ENCODE measurements around the gene DUSP15.
A peak's percentile ranks its signal among the peaks of the same experiment; 100 is the strongest.

The DUSP15 gene

DNA sequence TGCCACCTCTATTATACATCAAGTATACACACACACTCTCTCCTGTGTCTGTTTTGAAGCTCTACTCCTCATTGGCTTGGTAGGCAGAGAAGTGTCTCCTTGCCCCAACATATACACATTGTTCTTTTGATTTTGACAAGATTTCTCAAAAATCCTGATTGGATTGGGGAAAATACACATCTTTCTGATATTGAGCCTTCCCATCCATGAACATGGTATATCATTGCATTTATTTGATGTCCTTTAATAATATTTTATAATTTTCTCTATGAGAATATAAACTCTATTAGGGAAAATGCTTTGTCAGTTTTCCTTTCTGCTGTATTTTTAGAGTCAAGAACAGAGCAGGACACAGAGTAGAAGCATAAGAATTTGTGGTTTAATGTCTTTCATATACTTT is 7.4 kb upstream of the DUSP15 start:
- Histone ChIP-seq H3K9ac (ENCODE audit: low read depth, low read length, poor library complexity) (no peak overlapping the region), H4K8ac (ENCODE audit: low read depth, low read length) (no peak overlapping the region), H3K9me3 (replicated peaks in 1 of 2; ENCODE audit: control insufficient read depth in 2 of 2, insufficient read depth in 1 of 2, low read depth in 1 of 2, low read length in 2 of 2) (no peaks in the 10 kb centered on the region), H3K36me3 (replicated peaks in 1 of 2; ENCODE audit: control insufficient read depth in 2 of 2, insufficient read depth in 2 of 2, low read length in 2 of 2) (peaks cover 0 to 20% of the 10 kb centered on the region in 2 donors), H2BK120ac (ENCODE audit: low read depth, low read length) (no peak overlapping the region), H2BK15ac (ENCODE audit: low read length) (no peak overlapping the region), H3K18ac (ENCODE audit: low read length) (no peak overlapping the region), H3K23ac (ENCODE audit: low read depth, low read length, poor library complexity) (no peak overlapping the region), H3K4me2 (ENCODE audit: insufficient read depth, low read length, poor library complexity, severe bottlenecking) (no peak overlapping the region), H3K4me1 (ENCODE audit: control insufficient read depth in 2 of 2, insufficient read depth in 1 of 2, low read depth in 1 of 2, low read length in 2 of 2) (no peaks in the 10 kb centered on the region), H2BK5ac (ENCODE audit: low read length) (no peak overlapping the region), H4K91ac (ENCODE audit: low read depth, low read length, poor library complexity) (no peak overlapping the region), H3K4me3 (ENCODE audit: low read length in 2 of 2) (no peak overlapping the region), H3K79me1 (ENCODE audit: low read depth, low read length) (no peaks in the 10 kb centered on the region), H3K27me3 (ENCODE audit: control insufficient read depth in 3 of 3, insufficient read depth in 3 of 3, low read depth in 1 of 3, low read length in 3 of 3) (peaks cover 0 to 4% (median 0%) of the 10 kb centered on the region in 3 experiments), H2AFZ (ENCODE audit: low read length) (no peak overlapping the region), H2BK12ac (ENCODE audit: low read length) (no peak overlapping the region), H2AK5ac (ENCODE audit: low read depth, low read length) (no peak overlapping the region), H3K27ac (replicated peaks; ENCODE audit: low read length) (no peak overlapping the region), H3K14ac (ENCODE audit: low read length) (no peak overlapping the region), H3K4ac (ENCODE audit: low read length) (no peak overlapping the region)
- no peak for DNase-seq (ENCODE audit: low spot score)

DNA sequence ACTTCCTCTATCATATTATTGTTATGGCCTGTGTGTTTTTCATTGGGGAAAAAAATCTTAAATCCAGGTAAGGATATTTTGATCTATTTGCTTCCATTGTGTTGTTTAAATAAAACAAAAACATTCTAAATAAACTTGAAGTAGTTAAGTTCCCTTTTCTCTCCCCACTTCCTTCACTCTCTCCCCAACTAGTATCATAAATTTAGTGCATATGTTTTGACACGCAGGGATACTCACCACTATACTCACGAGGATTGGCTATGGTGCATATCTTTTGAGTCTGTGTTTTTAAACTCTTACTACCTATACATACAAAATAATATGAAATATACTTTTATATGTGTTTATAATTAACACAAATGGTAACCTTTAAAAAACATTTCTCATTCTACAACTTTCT is 5.3 kb upstream of the DUSP15 start:
- WGBS, 2 donors (ENCODE audit: extremely low coverage in 2 of 2, insufficient read length in 2 of 2, insufficient replicate concordance in 1 of 2), result no CpG with 5 or more reads among the region's 2 CpGs
- Histone ChIP-seq H3K4me2 (ENCODE audit: insufficient read depth, low read length, poor library complexity, severe bottlenecking) (no peak overlapping the region), H2BK5ac (ENCODE audit: low read length) (no peak overlapping the region), H4K8ac (ENCODE audit: low read depth, low read length) (no peak overlapping the region), H3K4ac (ENCODE audit: low read length) (no peak overlapping the region), H3K27me3 (ENCODE audit: control insufficient read depth in 3 of 3, insufficient read depth in 3 of 3, low read depth in 1 of 3, low read length in 3 of 3) (peaks cover 0 to 11% (median 2%) of the 10 kb centered on the region in 3 experiments), H2AFZ (ENCODE audit: low read length) (no peak overlapping the region), H4K91ac (ENCODE audit: low read depth, low read length, poor library complexity) (no peak overlapping the region), H3K14ac (ENCODE audit: low read length) (no peak overlapping the region), H3K9me3 (replicated peaks in 1 of 2; ENCODE audit: control insufficient read depth in 2 of 2, insufficient read depth in 1 of 2, low read depth in 1 of 2, low read length in 2 of 2) (peaks cover 0 to 1% of the 10 kb centered on the region in 2 donors), H3K18ac (ENCODE audit: low read length) (no peak overlapping the region), H2AK5ac (ENCODE audit: low read depth, low read length) (no peak overlapping the region), H3K27ac (replicated peaks; ENCODE audit: low read length) (no peak overlapping the region), H3K79me1 (ENCODE audit: low read depth, low read length) (no peaks in the 10 kb centered on the region), H3K4me1 (ENCODE audit: control insufficient read depth in 2 of 2, insufficient read depth in 1 of 2, low read depth in 1 of 2, low read length in 2 of 2) (peaks cover 0 to 3% of the 10 kb centered on the region in 2 donors), H3K36me3 (replicated peaks in 1 of 2; ENCODE audit: control insufficient read depth in 2 of 2, insufficient read depth in 2 of 2, low read length in 2 of 2) (peaks cover 0 to 20% of the 10 kb centered on the region in 2 donors), H3K4me3 (ENCODE audit: low read length in 2 of 2) (no peak overlapping the region), H3K23ac (ENCODE audit: low read depth, low read length, poor library complexity) (no peak overlapping the region), H3K9ac (ENCODE audit: low read depth, low read length, poor library complexity) (no peak overlapping the region), H2BK12ac (ENCODE audit: low read length) (no peak overlapping the region), H2BK120ac (ENCODE audit: low read depth, low read length) (no peak overlapping the region), H2BK15ac (ENCODE audit: low read length) (no peak overlapping the region)
- no peak for DNase-seq (ENCODE audit: low spot score)

DNA sequence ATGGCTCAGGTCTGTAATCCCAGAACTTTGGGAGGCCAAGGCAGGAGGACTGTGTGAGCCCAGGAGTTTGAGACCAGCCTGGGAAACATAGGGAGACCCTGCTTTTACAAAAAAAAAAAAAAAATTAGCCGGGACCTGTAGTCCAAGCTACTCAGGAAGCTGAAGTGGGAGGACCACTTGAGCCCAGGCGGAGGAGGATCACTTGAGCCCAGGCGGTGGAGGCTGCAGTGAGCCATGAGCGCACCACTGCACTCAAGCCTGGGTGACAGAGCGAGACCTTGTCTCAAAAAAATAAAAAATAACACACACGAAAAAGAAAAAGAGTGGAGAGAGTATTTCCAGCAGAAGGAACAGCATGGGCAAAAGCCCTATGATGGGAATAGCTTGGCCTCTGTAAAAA is 2.1 kb upstream of the DUSP15 start:
- H3K14ac ChIP-seq (ENCODE audit: low read length), result no peak overlapping the region
- peaks cover 0 to 30% (median 5%) of the 10 kb centered on the region in 3 experiments for H3K27me3 ChIP-seq (ENCODE audit: control insufficient read depth in 3 of 3, insufficient read depth in 3 of 3, low read depth in 1 of 3, low read length in 3 of 3)
- H3K4me2 ChIP-seq (ENCODE audit: insufficient read depth, low read length, poor library complexity, severe bottlenecking), result no peak overlapping the region
- H3K9ac ChIP-seq (ENCODE audit: low read depth, low read length, poor library complexity), result no peak overlapping the region
- no peak overlapping the region for H4K91ac ChIP-seq (ENCODE audit: low read depth, low read length, poor library complexity)
- H3K79me1 ChIP-seq (ENCODE audit: low read depth, low read length), result no peaks in the 10 kb centered on the region
- DNase-seq (ENCODE audit: low spot score), result no peak
- H2BK15ac ChIP-seq (ENCODE audit: low read length), result no peak overlapping the region
- no CpG with 5 or more reads among the region's 6 CpGs for WGBS, 2 donors (ENCODE audit: extremely low coverage in 2 of 2, insufficient read length in 2 of 2, insufficient replicate concordance in 1 of 2)
- H3K27ac ChIP-seq (replicated peaks; ENCODE audit: low read length), result no peak overlapping the region
- no peak overlapping the region for H2AK5ac ChIP-seq (ENCODE audit: low read depth, low read length)
- H2BK5ac ChIP-seq (ENCODE audit: low read length), result no peak overlapping the region
- H3K4me1 ChIP-seq (ENCODE audit: control insufficient read depth in 2 of 2, insufficient read depth in 1 of 2, low read depth in 1 of 2, low read length in 2 of 2), result peaks cover 5 to 12% of the 10 kb centered on the region in 2 donors
- H3K4ac ChIP-seq (ENCODE audit: low read length), result no peak overlapping the region
- H3K9me3 ChIP-seq (replicated peaks in 1 of 2; ENCODE audit: control insufficient read depth in 2 of 2, insufficient read depth in 1 of 2, low read depth in 1 of 2, low read length in 2 of 2), result peaks cover 0 to 1% of the 10 kb centered on the region in 2 donors
- H3K4me3 ChIP-seq (ENCODE audit: low read length in 2 of 2), result no peak overlapping the region
- no peak overlapping the region for H3K18ac ChIP-seq (ENCODE audit: low read length)
- no peak overlapping the region for H2BK120ac ChIP-seq (ENCODE audit: low read depth, low read length)
- no peak overlapping the region for H2AFZ ChIP-seq (ENCODE audit: low read length)
- H3K23ac ChIP-seq (ENCODE audit: low read depth, low read length, poor library complexity), result no peak overlapping the region
- no peak overlapping the region for H2BK12ac ChIP-seq (ENCODE audit: low read length)
- peaks cover 0 to 17% of the 10 kb centered on the region in 2 donors for H3K36me3 ChIP-seq (replicated peaks in 1 of 2; ENCODE audit: control insufficient read depth in 2 of 2, insufficient read depth in 2 of 2, low read length in 2 of 2)
- no peak overlapping the region for H4K8ac ChIP-seq (ENCODE audit: low read depth, low read length)

DNA sequence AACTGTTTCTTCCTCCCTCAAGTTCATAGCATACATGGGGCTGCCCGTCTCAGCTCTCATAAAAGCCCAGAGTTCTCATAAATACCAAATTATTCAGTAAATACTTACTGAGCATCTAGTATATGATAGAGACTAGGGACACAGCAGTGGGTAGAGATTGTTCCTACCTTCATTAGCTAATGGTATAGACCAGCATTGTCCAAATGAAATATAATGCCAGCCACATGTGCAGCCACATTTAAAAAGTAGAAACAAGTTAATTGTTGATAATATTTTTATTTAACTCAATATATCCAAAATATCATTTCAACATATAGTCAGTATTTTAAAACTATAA is 1.3 kb upstream of the DUSP15 start:
- Histone ChIP-seq H4K8ac (ENCODE audit: low read depth, low read length) (no peak overlapping the region), H3K23ac (ENCODE audit: low read depth, low read length, poor library complexity) (no peak overlapping the region), H2BK12ac (ENCODE audit: low read length) (no peak overlapping the region), H3K9me3 (replicated peaks in 1 of 2; ENCODE audit: control insufficient read depth in 2 of 2, insufficient read depth in 1 of 2, low read depth in 1 of 2, low read length in 2 of 2) (peaks cover 0 to 1% of the 10 kb centered on the region in 2 donors), H2BK120ac (ENCODE audit: low read depth, low read length) (no peak overlapping the region), H4K91ac (ENCODE audit: low read depth, low read length, poor library complexity) (no peak overlapping the region), H3K14ac (ENCODE audit: low read length) (no peak overlapping the region), H2AK5ac (ENCODE audit: low read depth, low read length) (no peak overlapping the region), H3K79me1 (ENCODE audit: low read depth, low read length) (no peaks in the 10 kb centered on the region), H2AFZ (ENCODE audit: low read length) (no peak overlapping the region), H3K9ac (ENCODE audit: low read depth, low read length, poor library complexity) (no peak overlapping the region), H2BK15ac (ENCODE audit: low read length) (no peak overlapping the region), H3K4me3 (ENCODE audit: low read length in 2 of 2) (peak overlapping the region in 1 of 2 donors; percentile 68), H2BK5ac (ENCODE audit: low read length) (no peak overlapping the region), H3K4ac (ENCODE audit: low read length) (no peak overlapping the region), H3K4me2 (ENCODE audit: insufficient read depth, low read length, poor library complexity, severe bottlenecking) (no peak overlapping the region), H3K27ac (replicated peaks; ENCODE audit: low read length) (no peak overlapping the region), H3K18ac (ENCODE audit: low read length) (no peak overlapping the region), H3K36me3 (replicated peaks in 1 of 2; ENCODE audit: control insufficient read depth in 2 of 2, insufficient read depth in 2 of 2, low read length in 2 of 2) (peaks cover 0 to 23% of the 10 kb centered on the region in 2 donors), H3K4me1 (ENCODE audit: control insufficient read depth in 2 of 2, insufficient read depth in 1 of 2, low read depth in 1 of 2, low read length in 2 of 2) (peaks cover 5 to 12% of the 10 kb centered on the region in 2 donors), H3K27me3 (ENCODE audit: control insufficient read depth in 3 of 3, insufficient read depth in 3 of 3, low read depth in 1 of 3, low read length in 3 of 3) (peaks cover 0 to 30% (median 5%) of the 10 kb centered on the region in 3 experiments)
- WGBS, 2 donors (ENCODE audit: extremely low coverage in 2 of 2, insufficient read length in 2 of 2, insufficient replicate concordance in 1 of 2), result no CpG with 5 or more reads among the region's 1 CpG
- no peak for DNase-seq (ENCODE audit: low spot score)
